IMR-90 (cell line): ENCODE measurements around the gene MRPS15. TPM values are rescaled to one million over a fixed set of nuclear protein-coding genes. Genes with fewer than 3 reads are reported as not detected.
A peak's percentile ranks its signal among the peaks of the same experiment; 100 is the strongest.

Experiments
- ATAC-seq: fragments of 200-7000 bp; cut with Tn5 transposase; 2 replicates; pipeline ENCODE4 v1.9.1; 2020; ENCODE audit warnings: low read depth, mild to moderate bottlenecking, moderate library complexity
- BruUV-seq: library from RNA; stranded (reverse); fragments of 400-500 nt; replicated peaks from 2 replicates; lab custom pipeline; 2021; lab: Mats Ljungman, UMichigan
- CTCF ChIA-PET: fragments of 300-600 bp; formaldehyde crosslinking; extraction: SDS; loops from one replicate; lab custom pipeline; 2021; ENCODE audit warnings: antibody characterized with exemption; lab: Yijun Ruan, JAX
- POLR2A ChIA-PET: fragments of 300-600 bp; sonication (Branson Sonifier 250); formaldehyde crosslinking; loops from one replicate; lab custom pipeline; 2022; ENCODE audit warnings: antibody characterized with exemption; ENCODE audit not compliant: unreplicated experiment; lab: Charles Lee
- DNase-seq: peaks from one replicate; pipeline ENCODE4 v3.0.0; 2013
- H2AFZ ChIP-seq: replicated peaks from 2 replicates; pipeline ENCODE3; 2013; ENCODE audit warnings: low read length, mild to moderate bottlenecking; ENCODE audit not compliant: poor library complexity
- H2AK5ac ChIP-seq: 2 replicates; pipeline ENCODE4 v1.6.1; 2013; ENCODE audit warnings: low read depth, low read length, inconsistent platforms
- H2AK9ac ChIP-seq: replicated peaks from 2 replicates; pipeline ENCODE3; 2013; ENCODE audit warnings: mild to moderate bottlenecking, low read depth, low read length, moderate library complexity; ENCODE audit not compliant: poor library complexity
- H2BK120ac ChIP-seq: 2 replicates; pipeline ENCODE4 v1.6.1; 2013; ENCODE audit warnings: low read depth, low read length, inconsistent platforms
- H2BK15ac ChIP-seq: 3 replicates; pipeline ENCODE4 v1.6.1; 2013; ENCODE audit warnings: low read depth, low read length, inconsistent platforms
- H2BK20ac ChIP-seq: 2 replicates; pipeline ENCODE4 v1.6.1; 2013; ENCODE audit warnings: low read depth, mild to moderate bottlenecking, inconsistent platforms, low read length, moderate library complexity
- H2BK5ac ChIP-seq: 2 replicates; pipeline ENCODE4 v1.6.1; 2013; ENCODE audit warnings: mild to moderate bottlenecking, low read depth, low read length, inconsistent platforms; ENCODE audit not compliant: poor library complexity, severe bottlenecking
- H3K14ac ChIP-seq: replicated peaks from 2 replicates; pipeline ENCODE4 v1.6.1; 2013; ENCODE audit warnings: low read depth, low read length, inconsistent platforms
- H3K18ac ChIP-seq: 2 replicates; pipeline ENCODE4 v1.6.1; 2013; ENCODE audit warnings: low read depth, low read length, control low read depth
- H3K23ac ChIP-seq: 2 replicates; pipeline ENCODE4 v1.6.1; 2013; ENCODE audit warnings: low read depth, low read length, inconsistent platforms
- H3K27ac ChIP-seq: 2 replicates; pipeline ENCODE4 v1.5.1; 2013; ENCODE audit warnings: mild to moderate bottlenecking, control low read depth, low read length; ENCODE audit not compliant: insufficient read depth
- H3K27me3 ChIP-seq: 2 replicates; pipeline ENCODE4 v1.6.1; 2013; ENCODE audit warnings: low read length; ENCODE audit not compliant: control insufficient read depth, insufficient read depth
- H3K36me3 ChIP-seq: 2 replicates; pipeline ENCODE4 v1.6.1; 2013; ENCODE audit warnings: low read length, mixed read lengths; ENCODE audit not compliant: control insufficient read depth, insufficient read depth
- H3K4ac ChIP-seq: 2 replicates; pipeline ENCODE4 v1.6.1; 2013; ENCODE audit warnings: low read depth, low read length, inconsistent platforms
- H3K4me1 ChIP-seq: 2 replicates; pipeline ENCODE4 v1.6.1; 2013; ENCODE audit warnings: low read length, mixed read lengths; ENCODE audit not compliant: control insufficient read depth, insufficient read depth
- H3K4me2 ChIP-seq: 2 replicates; pipeline ENCODE4 v1.6.1; 2013; ENCODE audit warnings: low read depth, mild to moderate bottlenecking, control low read depth, low read length, moderate library complexity
- H3K4me3 ChIP-seq: 2 replicates; pipeline ENCODE4 v1.5.1; 2013; ENCODE audit warnings: low read depth, mild to moderate bottlenecking, control low read depth, low read length, moderate library complexity; ENCODE audit not compliant: insufficient read depth
- H3K56ac ChIP-seq: 2 replicates; pipeline ENCODE4 v1.6.1; 2013; ENCODE audit warnings: low read length, inconsistent platforms; ENCODE audit not compliant: insufficient read depth; ENCODE audit errors: extremely low read depth
- H3K79me1 ChIP-seq, 2 experiments: 2 replicates each; pipeline ENCODE4 v1.6.1; 2013; ENCODE audit warnings: low read length in 2 of 2, inconsistent platforms in 1 of 2, low read depth in 1 of 2
- H3K9ac ChIP-seq: 2 replicates; pipeline ENCODE4 v1.6.1; 2013; ENCODE audit warnings: low read depth, low read length, control low read depth
- H3K9me1 ChIP-seq: 2 replicates; pipeline ENCODE4 v1.6.1; 2013; ENCODE audit warnings: low read length, inconsistent platforms; ENCODE audit not compliant: insufficient read depth
- H3K9me3 ChIP-seq: 2 replicates; pipeline ENCODE4 v1.6.1; 2013; ENCODE audit warnings: low read length; ENCODE audit not compliant: control insufficient read depth, insufficient read depth
- H4K20me1 ChIP-seq: 2 replicates; pipeline ENCODE4 v1.6.1; 2013; ENCODE audit warnings: low read length, inconsistent platforms; ENCODE audit not compliant: insufficient read depth
- H4K5ac ChIP-seq: 2 replicates; pipeline ENCODE4 v1.6.1; 2013; ENCODE audit warnings: mild to moderate bottlenecking, low read depth, low read length, control low read depth
- H4K8ac ChIP-seq, 2 experiments: 2 replicates each; pipeline ENCODE4 v1.6.1; 2013; ENCODE audit warnings: low read depth in 2 of 2, low read length in 2 of 2, control low read depth in 1 of 2, inconsistent platforms in 1 of 2
- H4K91ac ChIP-seq: 2 replicates; pipeline ENCODE4 v1.6.1; 2013; ENCODE audit warnings: low read depth, low read length, inconsistent platforms; ENCODE audit not compliant: insufficient read depth
- BHLHE40 ChIP-seq: fragments of 150-350 bp; IDR thresholded peaks from 2 replicates; pipeline ENCODE4 v1.6.1; 2016; ENCODE audit warnings: mild to moderate bottlenecking, low read depth, low read length
- CEBPB ChIP-seq: IDR thresholded peaks from 2 replicates; pipeline ENCODE4 v1.6.1; 2012; ENCODE audit warnings: low read depth, low read length, improper control_type of control experiment
- CHD1 ChIP-seq: IDR thresholded peaks from 2 replicates; pipeline ENCODE4 v1.6.1; 2012; ENCODE audit warnings: low read depth, low read length, improper control_type of control experiment
- FOS ChIP-seq: fragments of 150-350 bp; IDR thresholded peaks from 2 replicates; pipeline ENCODE4 v1.6.1; 2016; ENCODE audit warnings: low read depth, low read length
- MAFK ChIP-seq: IDR thresholded peaks from 2 replicates; pipeline ENCODE4 v1.6.1; 2012; ENCODE audit warnings: low read depth, low read length, improper control_type of control experiment
- MAZ ChIP-seq: IDR thresholded peaks from 2 replicates; pipeline ENCODE4 v1.6.1; 2012; ENCODE audit warnings: low read depth, mild to moderate bottlenecking, low read length, improper control_type of control experiment, moderate library complexity, borderline replicate concordance
- MXI1 ChIP-seq: IDR thresholded peaks from 2 replicates; pipeline ENCODE4 v1.6.1; 2012; ENCODE audit warnings: low read depth, mild to moderate bottlenecking, low read length, moderate library complexity, borderline replicate concordance
- NFE2L2 ChIP-seq: fragments of 150-350 bp; IDR thresholded peaks from 2 replicates; pipeline ENCODE4 v1.6.1; 2016; ENCODE audit warnings: low read depth, mild to moderate bottlenecking, low read length
- POLR2A ChIP-seq: IDR thresholded peaks from 2 replicates; pipeline ENCODE4 v1.6.1; 2012; ENCODE audit warnings: mild to moderate bottlenecking, low read depth, low read length
- RAD21 ChIP-seq: IDR thresholded peaks from 2 replicates; pipeline ENCODE4 v1.6.1; 2012; ENCODE audit warnings: low read length, improper control_type of control experiment
- RCOR1 ChIP-seq: IDR thresholded peaks from 2 replicates; pipeline ENCODE4 v1.6.1; 2012; ENCODE audit warnings: mild to moderate bottlenecking, low read length, improper control_type of control experiment; ENCODE audit not compliant: insufficient replicate concordance
- RFX5 ChIP-seq: IDR thresholded peaks from 2 replicates; pipeline ENCODE4 v1.8.0; 2012; ENCODE audit warnings: low read depth, mild to moderate bottlenecking, low read length, moderate library complexity
- SMC3 ChIP-seq: fragments of 150-350 bp; IDR thresholded peaks from 2 replicates; pipeline ENCODE4 v1.6.1; 2016; ENCODE audit warnings: low read depth, mild to moderate bottlenecking, antibody characterized with exemption, low read length, moderate library complexity
- WGBS, 2 experiments: methylation state at CpG; one replicate each; pipeline versions ENCODE4 v1.1.5 to v1.1.7; 2013; ENCODE audit warnings: missing lambda C conversion rate in 2 of 2; ENCODE audit not compliant: insufficient read length in 1 of 2; ENCODE audit errors: extremely low coverage in 2 of 2; 5-methylcytosine and 5-hydroxymethylcytosine counted together
- dilution Hi-C: fragments of 300-500 bp; cut with HindIII; formaldehyde crosslinking; loops from one replicate; pipeline ENCODE4 v1.14.3; 2018; ENCODE audit warnings: low sequenced_read_pairs; ENCODE audit not compliant: unreplicated experiment
- in situ Hi-C: fragments of 300-500 bp; cut with MboI; formaldehyde crosslinking; loops from 3 replicates; pipeline ENCODE4 v1.14.3; 2019; ENCODE audit warnings: low sequenced_read_pairs, inconsistent platforms, mixed read lengths
- intact Hi-C: fragments of 100-400 bp; cut with micrococcal nuclease; formaldehyde crosslinking; loops from 2 replicates; pipeline ENCODE4 v1.10.0; 2022
- polyA plus RNA-seq, 3 experiments: library from polyadenylated mRNA; depleted of rRNA; stranded (reverse); fragments of >200 nt; gene quantifications; 2 replicates each; pipeline ENCODE4 v1.2.3, GENCODE V29; 2012; ENCODE audit warnings: low replicate concordance in 1 of 3
- total RNA-seq: library from RNA; depleted of rRNA; stranded (reverse); fragments of >200 nt; gene quantifications from 2 replicates; pipeline ENCODE4 v1.2.3, GENCODE V29; 2012
- TF ChIP-seq, protein P1 (sequence below): conservative IDR thresholded peaks from 2 replicates; pipeline ENCODE4 v1.5.1; 2012; ENCODE audit warnings: mild to moderate bottlenecking, low read depth, low read length, improper control_type of control experiment
- TF ChIP-seq, protein P2 (sequence below): fragments of 150-350 bp; IDR thresholded peaks from 2 replicates; pipeline ENCODE4 v1.6.1; 2017; ENCODE audit warnings: mild to moderate bottlenecking, antibody characterized with exemption, low read length, low read depth
- TF ChIP-seq, protein P3 (sequence below): fragments of 150-350 bp; IDR thresholded peaks from 2 replicates; pipeline ENCODE4 v1.6.1; 2016; ENCODE audit warnings: low read depth, mild to moderate bottlenecking, low read length, moderate library complexity, borderline replicate concordance

MRPS15 gene
- total and polyA plus RNA-seq, 2 of the 4 experiments (the other 2 are of a cell fraction), result 46.1 to 77.9 TPM

DNA sequence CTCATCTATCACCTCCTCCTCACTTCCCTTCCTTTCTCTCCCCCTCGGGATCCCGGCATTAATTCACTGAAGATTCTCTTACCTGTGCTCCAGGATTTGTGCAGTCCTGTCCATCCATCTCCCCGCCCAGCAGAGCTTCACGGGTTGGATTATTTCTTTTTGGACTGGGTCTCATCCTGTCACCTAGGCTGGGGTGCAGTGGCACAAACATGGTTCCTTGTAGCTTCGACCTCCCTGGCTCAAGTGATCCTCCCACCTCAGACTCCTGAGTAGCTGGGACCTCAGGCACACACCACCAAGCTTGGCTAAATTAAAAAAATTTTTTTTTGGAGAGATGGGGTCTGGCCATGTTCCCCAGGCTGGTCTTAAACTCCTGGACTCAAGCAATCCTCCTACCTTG, 30.8 kb upstream of the MRPS15 start:
- no peak for ATAC-seq
- Histone ChIP-seq H3K9ac (no peak overlapping the region), H4K8ac (no peak overlapping the region), H2AFZ (peak overlapping the region; percentile 43), H3K9me1 (no peaks in the 10 kb centered on the region), H2AK9ac (no peak overlapping the region), H3K4me2 (no peak overlapping the region), H3K4ac (no peak overlapping the region), H2BK5ac (no peak overlapping the region), H3K79me1 (no peaks in the 10 kb centered on the region), H3K9me3 (no peaks in the 10 kb centered on the region), H2BK120ac (no peak overlapping the region), H4K20me1 (no peaks in the 10 kb centered on the region), H3K18ac (no peak overlapping the region), H3K36me3 (no peaks in the 10 kb centered on the region), H3K27ac (no peak overlapping the region), H4K91ac (no peak overlapping the region), H2BK20ac (no peak overlapping the region), H3K4me3 (no peak overlapping the region), H2BK15ac (no peak overlapping the region), H3K23ac (no peak overlapping the region), H2AK5ac (no peak overlapping the region), H3K27me3 (peaks cover 6% of the 10 kb centered on the region), H3K14ac (no peak overlapping the region), H3K4me1 (no peaks in the 10 kb centered on the region), H4K5ac (no peak overlapping the region), H3K56ac (no peak overlapping the region)
- 42% methylated on average over 4 of the region's 5 CpGs; no CpG with 5 or more reads in 1 of the 2 experiments for WGBS, 2 experiments
- intact Hi-C loops, result no loop called here
- ChIA-PET POLR2A (no interaction called here), CTCF (no interaction called here)
- BruUV-seq, result no TSS peak
- dilution Hi-C loops, result no loop called here
- in situ Hi-C loops, result no loop called here
- TF ChIP-seq RFX5 (no peak), MXI1 (no peak), CHD1 (no peak), MAFK (no peak), RAD21 (no peak), CEBPB (no peak), BHLHE40 (no peak), POLR2A (no peak), NFE2L2 (no peak), MAZ (no peak), FOS (no peak), SMC3 (no peak), RCOR1 (no peak)
- TF ChIP-seq, protein P1, sequence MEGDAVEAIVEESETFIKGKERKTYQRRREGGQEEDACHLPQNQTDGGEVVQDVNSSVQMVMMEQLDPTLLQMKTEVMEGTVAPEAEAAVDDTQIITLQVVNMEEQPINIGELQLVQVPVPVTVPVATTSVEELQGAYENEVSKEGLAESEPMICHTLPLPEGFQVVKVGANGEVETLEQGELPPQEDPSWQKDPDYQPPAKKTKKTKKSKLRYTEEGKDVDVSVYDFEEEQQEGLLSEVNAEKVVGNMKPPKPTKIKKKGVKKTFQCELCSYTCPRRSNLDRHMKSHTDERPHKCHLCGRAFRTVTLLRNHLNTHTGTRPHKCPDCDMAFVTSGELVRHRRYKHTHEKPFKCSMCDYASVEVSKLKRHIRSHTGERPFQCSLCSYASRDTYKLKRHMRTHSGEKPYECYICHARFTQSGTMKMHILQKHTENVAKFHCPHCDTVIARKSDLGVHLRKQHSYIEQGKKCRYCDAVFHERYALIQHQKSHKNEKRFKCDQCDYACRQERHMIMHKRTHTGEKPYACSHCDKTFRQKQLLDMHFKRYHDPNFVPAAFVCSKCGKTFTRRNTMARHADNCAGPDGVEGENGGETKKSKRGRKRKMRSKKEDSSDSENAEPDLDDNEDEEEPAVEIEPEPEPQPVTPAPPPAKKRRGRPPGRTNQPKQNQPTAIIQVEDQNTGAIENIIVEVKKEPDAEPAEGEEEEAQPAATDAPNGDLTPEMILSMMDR, result no peak
- TF ChIP-seq, protein P2, sequence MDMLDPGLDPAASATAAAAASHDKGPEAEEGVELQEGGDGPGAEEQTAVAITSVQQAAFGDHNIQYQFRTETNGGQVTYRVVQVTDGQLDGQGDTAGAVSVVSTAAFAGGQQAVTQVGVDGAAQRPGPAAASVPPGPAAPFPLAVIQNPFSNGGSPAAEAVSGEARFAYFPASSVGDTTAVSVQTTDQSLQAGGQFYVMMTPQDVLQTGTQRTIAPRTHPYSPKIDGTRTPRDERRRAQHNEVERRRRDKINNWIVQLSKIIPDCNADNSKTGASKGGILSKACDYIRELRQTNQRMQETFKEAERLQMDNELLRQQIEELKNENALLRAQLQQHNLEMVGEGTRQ, result no peak
- TF ChIP-seq, protein P3, sequence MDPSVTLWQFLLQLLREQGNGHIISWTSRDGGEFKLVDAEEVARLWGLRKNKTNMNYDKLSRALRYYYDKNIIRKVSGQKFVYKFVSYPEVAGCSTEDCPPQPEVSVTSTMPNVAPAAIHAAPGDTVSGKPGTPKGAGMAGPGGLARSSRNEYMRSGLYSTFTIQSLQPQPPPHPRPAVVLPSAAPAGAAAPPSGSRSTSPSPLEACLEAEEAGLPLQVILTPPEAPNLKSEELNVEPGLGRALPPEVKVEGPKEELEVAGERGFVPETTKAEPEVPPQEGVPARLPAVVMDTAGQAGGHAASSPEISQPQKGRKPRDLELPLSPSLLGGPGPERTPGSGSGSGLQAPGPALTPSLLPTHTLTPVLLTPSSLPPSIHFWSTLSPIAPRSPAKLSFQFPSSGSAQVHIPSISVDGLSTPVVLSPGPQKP, result no peak
- DNase-seq, result no peak
